Measurements from ENCODE around the gene LAPTM4A. TPM values are rescaled to one million over a fixed set of nuclear protein-coding genes. Genes with fewer than 3 reads are reported as not detected.

LAPTM4A gene
- total RNA-seq, 6 experiments from 2014 or later, result 80.0 to 143 (median 126) TPM

- DNase-seq (no peak), ATAC-seq (no peak)
- Histone ChIP-seq H3K27me3 (no peaks in the 10 kb centered on the region), H3K4me3 (no peak overlapping the region), H3K9me3 (no peaks in the 10 kb centered on the region), H3K27ac (no peak overlapping the region), H3K36me3 (no peaks in the 10 kb centered on the region), H3K4me1 (peaks cover 0 to 32% (median 9%) of the 10 kb centered on the region in 4 donors)
- intact Hi-C loops (cut with DNase I), result loop anchor here (5.0 to 10.0 kb wide), 3 partner anchors 73 to 131 kb away; partner anchors contain the start of gene MATN3 (in 1 of the 2)
- WGBS (ENCODE audit: insufficient coverage, low coverage, low lambda C conversion rate, missing lambda C conversion rate), result 55% methylated on average over 1 of the region's 1 CpG
- TF ChIP-seq POLR2A (IDR thresholded peaks at IDR 0.05) (no peak), CTCF (IDR thresholded peaks at IDR 0.05) (no peak)
Observed at GRCh38 chr2:20095469-20095868, 44.0 kb upstream of the LAPTM4A start.

- Histone ChIP-seq H3K4me3 (no peak overlapping the region), H3K27ac (no peak overlapping the region), H3K9me3 (no peaks in the 10 kb centered on the region), H3K27me3 (no peaks in the 10 kb centered on the region), H3K4me1 (peaks cover 0 to 32% (median 9%) of the 10 kb centered on the region in 4 donors), H3K36me3 (no peaks in the 10 kb centered on the region)
- TF ChIP-seq CTCF (IDR thresholded peaks at IDR 0.05) (no peak), POLR2A (IDR thresholded peaks at IDR 0.05) (no peak)
- ATAC-seq (peak in 1 of 4 donors; percentile 12), DNase-seq (no peak)
- intact Hi-C loops (cut with DNase I), result loop anchor here (5.0 to 10.0 kb wide), 4 partner anchors 73 to 138 kb away; partner anchors contain the start of gene MATN3 (in 1 of the 2)
Observed at GRCh38 chr2:20094955-20095354, 43.5 kb upstream of the LAPTM4A start.

- WGBS (ENCODE audit: insufficient coverage, low coverage, low lambda C conversion rate, missing lambda C conversion rate), result 89% methylated on average over 1 of the region's 5 CpGs
- H3K4me3 ChIP-seq, result no peak overlapping the region
- H3K27ac ChIP-seq, result no peak overlapping the region
- H3K9me3 ChIP-seq, result no peaks in the 10 kb centered on the region
- ATAC-seq, result no peak
- no peak for DNase-seq
- intact Hi-C loops (cut with DNase I), result loop anchor here (5.0 to 10.0 kb wide), 2 partner anchors 129 to 137 kb away; no protein-coding TSS in a partner anchor
- peaks cover 0 to 32% (median 9%) of the 10 kb centered on the region in 4 donors for H3K4me1 ChIP-seq
- H3K36me3 ChIP-seq, result no peaks in the 10 kb centered on the region
- no peaks in the 10 kb centered on the region for H3K27me3 ChIP-seq
- TF ChIP-seq POLR2A (IDR thresholded peaks at IDR 0.05) (no peak), CTCF (IDR thresholded peaks at IDR 0.05) (no peak)
Observed at GRCh38 chr2:20094142-20094755, 42.8 kb upstream of the LAPTM4A start.

- intact Hi-C loops (cut with DNase I), result loop anchor here (5.0 to 10.0 kb wide), 2 partner anchors 129 to 136 kb away; no protein-coding TSS in a partner anchor
- H3K27me3 ChIP-seq, result no peaks in the 10 kb centered on the region
- 32% methylated on average over 10 of the region's 11 CpGs for WGBS (ENCODE audit: insufficient coverage, low coverage, low lambda C conversion rate, missing lambda C conversion rate)
- ATAC-seq (peak; percentile 80 to 89 (median 88)), DNase-seq (peak; percentile 65 to 82 (median 80))
- peaks cover 0 to 30% (median 9%) of the 10 kb centered on the region in 4 donors for H3K4me1 ChIP-seq
- no peak for TF ChIP-seq POLR2A (IDR thresholded peaks at IDR 0.05)
- TF ChIP-seq CTCF (IDR thresholded peaks at IDR 0.05), result peak; percentile 50 to 62 (median 56)
- no peaks in the 10 kb centered on the region for H3K36me3 ChIP-seq
- no peak overlapping the region for H3K27ac ChIP-seq
- H3K4me3 ChIP-seq, result no peak overlapping the region
- H3K9me3 ChIP-seq, result no peaks in the 10 kb centered on the region
Observed at GRCh38 chr2:20093263-20094141, 42.1 kb upstream of the LAPTM4A start.
